ENCODE measurements around the gene GFOD1. TPM values are rescaled to one million over a fixed set of nuclear protein-coding genes. Genes with fewer than 3 reads are reported as not detected.

GFOD1 gene
- total RNA-seq, 1 experiment from 2014 or later: 1.8 TPM

DNA sequence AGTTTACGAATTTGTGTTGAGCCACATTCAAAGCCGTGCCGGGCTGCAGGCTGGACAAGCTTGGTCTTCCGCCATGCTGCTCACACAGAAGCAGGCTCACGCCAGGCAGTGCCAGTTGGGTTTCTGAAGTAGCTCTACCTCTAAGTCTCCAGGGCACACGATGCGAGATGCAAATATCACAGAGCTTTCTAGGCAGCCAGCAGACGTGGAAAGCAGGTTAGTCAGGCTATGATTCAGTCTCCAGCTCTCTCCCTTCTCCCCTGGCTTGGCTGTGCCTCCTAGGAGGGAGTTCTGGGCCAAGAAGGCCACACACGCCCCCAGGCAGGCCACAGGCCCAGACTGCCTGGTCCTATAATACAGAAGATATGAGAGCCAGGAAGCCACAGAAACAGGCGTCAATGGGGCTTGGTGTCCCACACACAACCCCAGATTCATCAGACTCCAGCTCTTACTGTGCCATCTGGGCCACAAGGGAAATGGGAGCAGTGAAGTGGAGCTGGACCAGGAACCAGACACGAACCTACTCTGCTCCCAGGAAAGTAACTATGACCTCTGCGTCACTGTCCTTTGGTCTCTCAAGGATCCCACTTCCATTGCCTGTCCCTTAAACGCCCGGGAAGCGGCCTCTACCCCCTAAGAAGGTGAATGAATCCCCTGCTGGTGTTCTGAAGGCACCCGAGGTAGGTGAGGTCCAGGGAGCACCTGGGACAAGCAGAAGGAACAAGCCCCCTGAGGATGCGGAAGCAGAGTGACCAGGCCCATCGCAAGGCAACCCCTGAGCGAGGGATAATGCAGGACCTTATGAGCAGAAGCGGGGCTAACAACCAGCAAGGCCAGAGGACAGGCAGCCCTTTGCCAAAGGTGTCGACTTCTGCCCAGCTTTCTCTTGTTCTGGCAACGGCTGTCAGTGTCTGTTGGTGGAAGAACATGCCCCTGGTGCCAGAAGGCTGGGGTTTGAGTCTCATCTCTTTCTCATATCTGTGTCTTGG lies 61.2 kb downstream of the GFOD1 start:
- DNase-seq (ENCODE audit: low read depth): peak; percentile 51

DNA sequence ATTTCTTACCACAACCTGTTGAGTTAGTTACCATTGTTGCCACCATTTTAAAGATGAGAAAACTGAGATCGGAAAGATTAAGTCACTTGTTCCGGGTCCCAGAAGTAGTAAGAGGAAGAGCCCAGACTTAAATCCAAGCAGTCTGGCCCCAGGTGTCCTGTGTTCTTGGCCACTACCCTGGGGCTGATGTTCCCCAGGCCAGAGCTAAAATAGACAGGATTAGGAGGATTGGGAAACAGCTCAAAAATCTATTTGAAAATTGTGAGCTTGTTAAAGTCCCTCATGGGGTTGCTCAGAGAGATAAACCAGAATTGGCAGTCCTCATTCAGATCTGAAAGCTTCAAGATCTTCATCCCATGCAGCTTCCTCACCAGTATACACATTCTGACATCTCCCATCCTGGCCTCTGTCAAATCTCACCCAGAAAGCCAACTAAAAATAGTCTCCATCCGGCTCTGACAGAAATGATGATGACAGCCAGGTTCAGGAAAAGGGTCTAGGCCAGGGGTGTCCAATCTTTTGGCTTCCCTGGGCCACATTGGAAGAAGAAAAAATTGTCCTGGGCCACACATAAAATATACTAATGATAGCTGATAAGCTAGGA lies 62.0 kb downstream of the GFOD1 start:
- no peak for DNase-seq (ENCODE audit: low read depth)

DNA sequence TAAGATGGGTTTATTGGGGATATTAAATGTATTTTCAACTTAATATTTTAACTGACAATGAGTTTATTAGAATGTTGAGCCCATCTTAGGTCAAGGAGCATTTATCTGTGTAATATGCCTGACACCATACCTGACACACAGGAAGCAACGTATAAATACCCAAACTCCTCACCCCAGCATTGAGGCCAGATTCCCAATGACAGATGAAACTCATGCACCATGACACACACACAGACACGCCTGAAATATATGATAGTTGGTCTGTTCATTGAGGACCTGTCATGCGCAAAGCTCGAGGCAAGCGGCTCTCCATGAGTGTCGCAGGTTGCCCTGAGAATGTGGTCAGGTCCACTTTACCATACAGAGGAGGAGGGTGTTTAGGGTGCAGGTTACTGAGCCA lies 64.1 kb downstream of the GFOD1 start:
- no peak for DNase-seq (ENCODE audit: low read depth)

GRCh38 chr6:13422681-13423221 lies 64.6 kb downstream of the GFOD1 start:
- DNase-seq (ENCODE audit: low read depth): no peak

- DNase-seq (ENCODE audit: low read depth): no peak
Measured at GRCh38 chr6:13421425-13422059, 65.9 kb downstream of the GFOD1 start.

- no peak for DNase-seq (ENCODE audit: low read depth)
Measured at GRCh38 chr6:13420269-13420668, 67.1 kb downstream of the GFOD1 start.

- no peak for DNase-seq (ENCODE audit: low read depth)
Measured at GRCh38 chr6:13419422-13420195, 67.8 kb downstream of the GFOD1 start.

DNA sequence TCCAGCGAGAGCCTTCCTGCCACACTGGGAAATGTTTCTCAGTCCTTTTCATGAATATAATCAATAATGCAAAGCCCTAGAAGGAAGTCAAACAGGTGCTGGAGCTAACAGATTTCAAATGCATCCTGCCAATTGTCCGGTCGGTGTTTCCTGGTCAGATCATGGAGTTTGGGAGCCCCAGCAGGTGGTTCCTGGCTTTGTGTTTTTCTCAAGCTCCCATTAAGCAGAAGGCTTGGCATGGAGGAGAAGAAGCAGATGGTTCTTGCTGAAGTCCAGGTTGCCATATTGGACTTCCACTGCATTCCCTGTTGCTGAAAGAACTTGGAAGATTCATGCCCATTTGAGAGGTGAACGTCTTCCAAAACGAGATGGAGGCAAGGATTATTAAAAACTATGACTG lies 68.6 kb downstream of the GFOD1 start:
- no peak for DNase-seq (ENCODE audit: low read depth)

DNA sequence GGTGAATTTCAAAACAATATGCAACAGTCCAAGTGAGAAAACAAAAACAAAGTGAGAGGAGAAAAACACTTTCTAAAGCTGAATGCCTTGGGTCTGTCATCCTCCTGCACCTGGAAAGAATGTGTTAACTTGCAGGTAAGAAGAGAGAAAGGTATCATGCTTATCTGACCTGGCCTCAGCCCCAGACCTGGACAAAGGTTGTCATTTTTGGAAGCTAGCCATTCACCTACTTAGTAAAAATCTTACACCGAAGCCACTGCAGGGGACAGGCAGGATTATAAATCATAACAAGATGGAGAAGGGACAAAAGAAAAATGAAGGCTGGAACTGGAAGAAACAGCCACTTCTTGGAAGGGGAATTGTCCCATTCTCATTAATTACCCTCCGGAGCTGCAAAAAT lies 69.4 kb downstream of the GFOD1 start:
- DNase-seq (ENCODE audit: low read depth): no peak

DNA sequence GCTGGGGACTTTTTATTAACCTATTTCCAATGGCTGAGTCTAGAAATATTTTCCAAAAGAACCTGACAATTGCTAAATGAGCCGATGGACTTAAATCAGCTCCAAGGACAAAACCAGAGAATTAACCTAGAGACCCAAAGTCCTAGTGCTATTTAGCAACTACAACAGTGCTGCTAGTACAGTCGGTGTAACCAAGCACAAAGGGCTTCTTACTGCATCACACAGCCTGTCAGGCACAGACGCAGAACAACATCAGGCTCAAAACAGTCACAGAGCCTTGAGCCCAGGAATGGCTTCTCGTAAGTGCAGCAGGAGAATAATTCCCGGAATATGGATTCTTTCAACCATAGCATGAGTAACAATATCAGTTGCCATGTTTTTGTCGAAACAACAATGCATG lies 70.0 kb downstream of the GFOD1 start:
- no peak for DNase-seq (ENCODE audit: low read depth)

- DNase-seq (ENCODE audit: low read depth): no peak
Measured at GRCh38 chr6:13415283-13415682, 72.1 kb downstream of the GFOD1 start.

- no peak for DNase-seq (ENCODE audit: low read depth)
Measured at GRCh38 chr6:13413900-13414555, 73.4 kb downstream of the GFOD1 start.

- DNase-seq (ENCODE audit: low read depth): no peak
Measured at GRCh38 chr6:13413466-13413862, 73.9 kb downstream of the GFOD1 start.

DNA sequence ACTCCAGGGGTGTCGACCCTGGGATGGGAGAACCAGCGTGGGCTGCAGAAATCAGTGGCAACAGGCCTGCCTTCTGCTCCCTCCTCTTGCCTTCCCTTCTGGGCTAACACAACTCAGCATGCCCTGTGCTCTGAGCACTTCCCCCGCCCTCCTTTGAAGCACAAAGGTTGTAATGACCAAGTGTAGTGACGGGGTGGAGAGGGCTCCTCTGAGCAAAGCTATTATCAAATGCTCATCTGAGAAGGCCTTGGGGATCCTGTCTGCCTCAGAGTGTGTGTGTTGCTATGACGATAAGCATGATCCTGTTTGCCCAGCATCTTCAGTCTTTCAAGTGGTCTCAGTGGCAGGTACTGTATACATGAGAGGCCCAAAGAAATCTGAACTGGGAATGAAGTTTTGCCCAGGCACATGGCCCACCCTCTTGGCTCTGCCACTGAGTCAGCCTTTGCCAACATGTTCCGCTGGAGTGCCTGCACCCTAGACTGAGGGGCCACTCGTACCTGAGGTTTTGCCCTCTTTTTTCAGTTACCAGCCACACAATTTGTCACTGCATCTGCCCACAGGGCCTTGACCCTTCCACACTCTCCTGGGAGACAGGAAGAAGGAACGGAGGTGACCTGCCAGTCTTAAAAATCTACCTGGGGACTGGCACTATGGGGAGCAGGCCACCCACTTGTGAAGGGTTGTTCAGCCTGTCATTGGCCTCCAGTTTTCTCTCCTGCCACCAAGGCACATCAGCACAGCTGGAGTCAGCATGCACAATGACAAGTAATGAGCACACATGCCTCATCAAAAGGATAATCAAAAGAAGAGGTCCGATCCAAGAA lies 74.5 kb downstream of the GFOD1 start:
- DNase-seq (ENCODE audit: low read depth): no peak

- DNase-seq (ENCODE audit: low read depth): no peak
Measured at GRCh38 chr6:13412211-13412610, 75.2 kb downstream of the GFOD1 start.

GRCh38 chr6:13411484-13411883 lies 75.9 kb downstream of the GFOD1 start:
- no peak for DNase-seq (ENCODE audit: low read depth)

DNA sequence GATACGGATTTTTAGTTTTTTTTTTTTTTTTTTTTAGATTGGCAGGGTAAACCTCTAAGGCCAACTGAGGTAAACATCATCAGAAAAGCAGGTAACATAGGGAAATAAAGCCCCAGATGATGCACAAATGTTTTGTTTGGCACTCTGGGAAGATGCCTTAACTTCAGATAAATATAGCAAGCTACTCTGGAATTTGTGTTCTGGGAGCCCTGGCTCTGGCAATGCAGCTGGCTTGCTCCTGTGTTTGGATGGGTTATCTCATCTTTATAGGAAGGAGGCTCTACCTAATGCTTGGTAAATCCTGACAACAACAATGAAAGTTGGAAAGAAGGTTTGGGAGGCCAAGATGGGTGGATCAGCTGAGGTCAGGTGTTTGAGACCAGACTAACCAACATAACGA lies 77.4 kb downstream of the GFOD1 start:
- no peak for DNase-seq (ENCODE audit: low read depth)

- DNase-seq (ENCODE audit: low read depth): peak; percentile 30
Measured at GRCh38 chr6:13407709-13408695, 79.4 kb downstream of the GFOD1 start.

GRCh38 chr6:13407368-13407708 lies 80.1 kb downstream of the GFOD1 start:
- DNase-seq (ENCODE audit: low read depth): no peak

Measured in RPMI7951 (cell line).